CD4-positive, alpha-beta T cell treated with Interleukin-4 for 1 hour (primary cell): Measurements from ENCODE around the gene HIVEP3.

Experiments used
- DNase-seq, 2 donors: peaks; one replicate each; pipeline ENCODE4 v3.0.0-alpha.2; 2020 to 2022

Gene HIVEP3

DNA sequence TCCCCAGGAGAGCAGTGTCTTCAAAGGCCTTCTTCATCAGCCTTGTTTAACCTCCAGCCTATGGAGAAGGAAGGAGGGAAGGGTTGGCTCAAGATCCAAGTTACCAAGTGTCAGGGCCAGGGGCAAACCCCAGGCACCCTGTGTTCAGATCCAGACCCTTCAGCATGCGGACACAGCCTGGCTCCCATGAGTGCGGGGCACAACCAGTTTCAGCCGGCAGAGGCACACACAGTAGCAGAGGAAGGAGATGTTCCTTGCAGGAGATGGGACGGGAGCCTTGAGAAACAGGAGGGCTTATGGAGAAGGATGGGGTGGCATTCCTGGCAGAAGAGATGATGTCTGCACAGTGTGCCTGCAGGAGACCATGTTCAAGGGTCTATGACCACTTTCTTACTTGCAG, 272.5 kb downstream of the HIVEP3 start:
- DNase-seq = no peak

GRCh38 chr1:41645062-41645461, 273.7 kb downstream of the HIVEP3 start:
- no peak for DNase-seq

DNA sequence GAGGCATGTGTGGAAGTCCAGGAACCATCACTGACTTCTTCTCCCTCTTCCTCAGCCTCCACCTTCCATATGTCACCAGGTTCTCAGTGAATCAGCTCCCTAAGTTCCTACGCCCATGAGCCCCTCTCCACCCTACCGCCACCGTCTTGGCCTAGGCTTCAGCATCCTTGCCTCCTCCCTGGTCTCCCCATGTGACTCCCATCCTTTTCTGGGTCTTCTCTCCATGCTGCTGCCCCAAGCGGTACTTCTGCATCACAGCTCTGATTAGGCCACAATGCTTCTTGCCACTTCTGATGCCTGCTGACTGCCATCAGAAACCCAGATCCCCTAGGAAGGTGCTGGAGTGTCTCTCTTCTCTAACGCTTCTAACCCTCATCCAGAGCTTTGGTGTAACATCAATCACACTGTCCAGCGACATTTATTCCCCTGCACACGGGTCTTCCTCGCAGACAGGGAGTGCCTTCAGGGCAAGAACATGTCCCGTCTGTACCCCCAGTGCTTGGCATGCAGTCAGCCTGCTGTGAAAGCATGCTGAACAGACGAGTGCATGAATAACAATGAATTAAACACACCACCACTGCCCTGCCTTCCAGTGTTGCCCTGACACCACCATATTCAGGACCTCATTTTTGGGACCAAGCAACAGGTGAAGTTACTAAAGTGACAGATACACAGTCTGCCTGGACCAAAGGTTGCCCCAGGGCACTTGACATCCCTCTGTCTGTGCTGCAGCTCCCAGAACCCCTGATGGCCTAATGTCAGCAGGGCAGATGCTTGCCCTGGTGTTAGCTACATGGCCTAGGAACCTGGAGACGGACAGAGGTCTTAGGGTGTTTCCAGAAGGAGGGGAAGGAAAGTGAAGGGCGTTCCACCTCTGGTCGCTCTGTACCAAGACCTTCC, 275.6 kb downstream of the HIVEP3 start:
- no peak for DNase-seq

- no peak for DNase-seq
These were observed 276.7 kb downstream of the HIVEP3 start for GRCh38 chr1:41641941-41642527.

GRCh38 chr1:41641475-41641814, 277.3 kb downstream of the HIVEP3 start:
- no peak for DNase-seq

GRCh38 chr1:41640756-41641474, 277.8 kb downstream of the HIVEP3 start:
- no peak for DNase-seq

GRCh38 chr1:41640141-41640751, 278.5 kb downstream of the HIVEP3 start:
- no peak for DNase-seq

GRCh38 chr1:41639332-41639936, 279.3 kb downstream of the HIVEP3 start:
- no peak for DNase-seq

DNA sequence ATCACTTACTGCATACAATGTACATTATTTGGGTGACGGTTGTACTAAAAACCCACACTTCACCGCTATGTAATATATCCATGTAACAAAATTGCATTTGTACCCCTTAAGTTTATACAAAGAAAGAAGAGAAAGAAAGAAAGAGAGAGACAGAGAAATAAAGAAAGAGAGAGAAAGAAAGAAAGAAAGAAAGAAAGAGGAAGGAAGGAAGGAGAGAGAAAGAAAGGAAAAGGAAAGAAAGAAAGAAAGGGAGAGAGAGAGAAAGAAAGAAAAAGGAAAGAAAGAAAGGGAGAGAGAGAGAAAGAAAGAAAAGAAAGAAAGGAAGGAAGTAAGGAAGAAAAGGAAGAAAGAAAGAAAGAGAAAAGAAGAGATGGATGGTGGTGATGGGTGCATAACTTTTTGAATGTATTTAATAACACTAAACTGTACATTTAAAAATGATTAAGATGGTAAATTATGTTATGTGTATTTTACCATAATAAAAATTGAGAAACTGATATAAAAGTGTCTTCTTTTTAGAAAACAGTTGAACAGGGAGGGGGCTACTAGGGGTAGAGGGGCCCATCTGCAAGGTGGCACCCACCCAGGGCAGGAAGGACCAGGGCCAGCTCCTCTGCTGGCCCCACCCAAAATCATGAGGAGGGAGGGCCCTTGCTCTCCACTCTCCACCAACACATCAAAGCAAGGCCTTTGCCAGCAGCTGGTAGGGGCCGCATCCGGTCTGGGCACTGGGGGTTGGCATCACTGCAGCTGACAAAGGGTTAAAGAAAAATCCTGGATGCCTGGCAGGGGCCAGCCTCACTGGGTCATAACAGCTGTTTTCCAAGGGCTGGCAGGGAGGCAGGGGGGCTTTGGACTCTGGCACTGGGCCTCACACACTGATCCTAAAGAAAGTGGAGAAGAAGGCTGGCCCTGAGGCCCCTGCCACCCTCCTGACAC, 280.4 kb downstream of the HIVEP3 start:
- no peak for DNase-seq

DNA sequence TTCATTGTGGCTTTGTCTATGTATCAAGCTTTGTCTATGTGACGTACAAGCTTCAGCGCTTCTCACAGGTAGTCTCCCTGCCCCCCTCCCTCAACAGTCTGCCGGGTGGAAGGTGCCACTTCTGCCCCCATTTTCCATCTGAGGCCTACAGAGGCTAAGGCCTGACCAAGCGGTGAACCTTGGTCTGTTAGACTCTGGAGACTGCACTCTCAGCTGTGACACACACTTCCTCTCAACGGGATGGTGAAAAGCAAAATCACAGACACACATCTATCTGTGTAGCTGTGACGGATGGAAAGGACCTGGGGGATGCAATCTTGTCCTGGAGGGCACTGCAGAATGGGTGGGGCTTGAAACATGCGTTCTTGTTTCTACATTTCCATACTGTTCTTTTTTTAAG, 281.4 kb downstream of the HIVEP3 start:
- DNase-seq = no peak

GRCh38 chr1:41633764-41634163, 285.0 kb downstream of the HIVEP3 start:
- DNase-seq = no peak

DNA sequence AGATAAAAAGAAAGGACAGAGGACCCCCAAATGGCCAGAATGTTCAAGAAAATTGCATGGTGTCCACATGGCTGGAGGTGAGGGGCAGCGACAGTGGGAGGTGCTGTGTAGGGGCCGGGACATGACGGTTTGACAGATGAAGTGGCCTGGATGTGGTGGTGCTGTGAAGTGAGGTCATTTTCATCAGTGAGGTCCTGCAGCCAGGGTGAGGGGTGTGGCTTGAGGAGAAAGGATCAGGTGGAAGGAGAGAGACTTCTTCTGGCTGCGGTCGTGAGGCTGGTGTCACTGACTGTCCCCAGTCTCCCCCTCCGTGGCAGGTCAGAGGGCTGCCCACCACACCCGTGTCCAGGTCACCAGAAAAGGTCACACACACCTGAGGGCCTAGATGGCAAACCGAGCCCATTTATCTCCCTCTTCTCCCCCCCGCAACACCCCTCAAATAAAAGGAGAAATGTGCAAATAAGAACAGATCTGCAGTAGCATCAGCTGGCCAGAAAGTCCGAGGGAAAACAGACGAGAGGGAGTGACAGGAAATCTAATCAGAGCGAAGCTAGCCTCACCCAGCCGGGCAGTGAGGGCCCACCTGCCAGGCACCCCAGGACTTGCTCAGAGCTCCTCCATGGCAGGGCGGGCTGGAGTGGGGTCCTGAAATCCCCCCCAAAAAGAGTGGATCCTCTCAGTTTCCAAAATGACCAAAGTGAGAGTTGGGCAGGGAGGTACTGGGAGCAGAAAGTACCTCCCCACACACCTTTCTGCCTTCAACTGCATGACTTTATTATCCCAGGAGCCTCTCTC, 285.7 kb downstream of the HIVEP3 start:
- no peak for DNase-seq

DNA sequence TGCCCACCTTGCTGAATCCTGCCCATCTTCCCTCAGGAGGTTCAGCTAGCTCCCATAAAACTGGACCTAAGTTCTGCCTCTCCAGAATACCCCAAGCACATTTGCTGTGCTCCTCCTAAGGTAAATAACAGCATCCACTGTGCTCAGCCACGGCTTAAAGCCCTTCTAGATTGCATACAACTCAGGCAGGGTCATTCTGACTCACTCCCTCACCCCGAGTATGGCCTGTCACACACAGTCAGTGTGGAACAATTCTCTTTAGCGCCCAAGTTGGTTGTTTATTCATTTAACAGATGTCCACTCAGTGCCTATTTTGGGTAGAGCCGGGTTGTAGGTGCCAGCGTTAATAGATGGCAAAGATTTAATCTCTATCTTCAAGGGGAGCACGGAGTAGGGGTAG, 286.8 kb downstream of the HIVEP3 start:
- no peak for DNase-seq

DNA sequence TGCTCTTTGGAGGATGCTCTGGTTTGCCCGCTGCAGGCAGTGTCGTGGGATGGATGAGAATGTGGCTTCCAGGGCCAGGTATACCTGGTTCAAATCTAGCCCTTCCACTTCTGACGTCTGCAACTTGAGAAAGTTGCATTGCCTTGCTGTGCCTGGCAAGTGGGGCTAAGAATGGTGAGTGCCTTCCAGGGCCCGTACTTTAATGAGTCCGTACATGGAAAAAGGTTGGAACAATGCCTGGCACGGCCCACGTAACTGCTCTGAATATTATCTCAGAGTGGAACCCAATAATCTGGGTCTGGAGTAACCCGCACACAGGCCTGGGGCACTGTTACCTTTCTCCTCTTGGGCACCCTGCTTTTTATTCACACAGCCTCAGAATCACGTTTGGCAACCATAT, 287.6 kb downstream of the HIVEP3 start:
- DNase-seq = no peak

DNA sequence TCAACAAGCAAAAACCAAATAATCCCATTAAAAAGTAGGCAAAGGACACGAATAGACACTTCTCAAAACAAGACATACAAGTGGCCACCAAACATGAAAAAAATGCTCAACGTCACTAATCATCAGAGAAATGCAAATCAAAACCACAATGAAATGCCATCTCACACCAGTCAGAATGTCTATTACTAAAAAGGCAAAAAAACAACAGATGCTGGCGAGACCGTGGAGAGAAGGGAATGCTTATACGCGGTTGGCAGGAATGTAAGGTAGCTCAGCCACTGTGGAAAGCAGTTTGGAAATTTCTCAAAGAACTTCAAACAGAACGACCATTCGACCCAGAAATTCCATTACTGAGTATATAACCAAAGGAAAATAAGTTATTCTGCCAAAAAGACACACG, 289.2 kb downstream of the HIVEP3 start:
- no peak for DNase-seq

DNA sequence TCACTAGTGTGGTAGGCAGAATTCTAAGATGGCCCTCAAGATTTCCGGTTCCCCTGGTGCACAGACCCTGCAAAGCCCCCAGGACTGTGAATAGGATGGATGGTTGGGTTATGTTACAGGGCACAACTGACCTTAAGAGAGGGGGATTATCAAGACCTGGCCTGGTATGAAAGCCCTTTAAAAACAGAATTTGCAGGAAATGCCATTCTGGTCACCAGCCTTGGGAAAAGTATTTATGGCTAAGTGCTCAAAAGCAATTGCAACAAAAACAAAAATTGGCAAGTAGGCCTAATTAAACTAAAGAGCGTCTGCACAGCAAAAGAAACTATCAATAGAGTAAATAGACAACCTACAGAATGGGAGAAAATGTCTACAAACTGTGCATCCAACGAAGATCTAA, 289.6 kb downstream of the HIVEP3 start:
- no peak for DNase-seq

GRCh38 chr1:41627491-41628280, 291.0 kb downstream of the HIVEP3 start:
- peak in 1 of 2 donors; percentile 4 for DNase-seq

DNA sequence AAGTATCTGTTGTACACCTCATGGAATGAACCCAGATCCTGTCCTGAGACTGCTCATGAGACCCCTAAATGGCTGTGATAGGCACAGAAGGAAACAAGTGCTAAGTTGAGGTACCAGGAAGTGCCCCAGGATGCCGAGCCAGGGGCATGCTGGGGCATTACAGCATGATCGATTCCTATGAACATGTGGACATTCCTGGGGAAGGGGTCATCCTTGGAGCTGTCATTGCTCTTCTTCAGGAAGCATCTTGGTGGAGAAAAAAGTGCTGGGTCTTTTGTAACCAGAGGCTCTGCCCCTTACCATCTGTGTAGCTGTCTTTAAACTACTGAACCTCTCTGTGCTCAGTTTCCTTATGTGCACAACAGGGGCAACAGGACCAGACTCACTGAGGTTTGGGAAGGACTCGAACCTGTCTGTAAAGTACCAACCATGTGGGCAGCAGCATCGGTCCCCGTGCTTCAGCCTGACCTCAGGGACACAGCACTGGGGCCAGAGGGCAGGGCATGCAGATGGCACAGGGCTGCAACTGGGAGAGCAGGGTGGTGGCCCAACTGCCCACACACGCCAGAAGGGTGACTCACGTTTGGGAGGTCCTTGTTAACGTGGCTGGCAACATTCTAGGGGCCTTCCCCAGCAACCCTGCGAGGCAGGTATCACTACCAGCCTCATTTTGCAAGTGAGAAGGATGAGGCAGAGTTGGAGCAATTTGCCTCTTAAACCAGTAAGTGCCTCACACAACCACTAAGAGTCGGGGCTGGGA, 291.9 kb downstream of the HIVEP3 start:
- peak in 1 of 2 donors; percentile 10 for DNase-seq

GRCh38 chr1:41626146-41626545, 292.6 kb downstream of the HIVEP3 start:
- peak in 1 of 2 donors; percentile 8 for DNase-seq
